GM19328 (cell line): ENCODE data around the gene HERC4.
"Not testable (repeated sequence)": the region's sequence is repeated elsewhere in the genome, so short reads cannot be mapped to it uniquely, and the experiment has no call there.

Source experiments
- ATAC-seq: cut with Tn5 transposase; IDR thresholded peaks from one replicate; pipeline ENCODE4 v1.9.1; 2021; ENCODE audit warnings: mild to moderate bottlenecking, moderate library complexity; ENCODE audit not compliant: unreplicated experiment

HERC4 gene

GRCh38 chr10:68095153-68095552, 20.1 kb upstream of the HERC4 start:
- ATAC-seq, result no peak

- no peak for ATAC-seq
Measured at GRCh38 chr10:68092512-68092911, 17.4 kb upstream of the HERC4 start.

GRCh38 chr10:68090586-68090985, 15.5 kb upstream of the HERC4 start:
- ATAC-seq, result no peak

- no peak for ATAC-seq
Measured at GRCh38 chr10:68088740-68089139, 13.7 kb upstream of the HERC4 start.

- ATAC-seq, result no peak
Measured at GRCh38 chr10:68087685-68088401, 12.8 kb upstream of the HERC4 start.

- ATAC-seq, result no peak
Measured at GRCh38 chr10:68086910-68087684, 12.0 kb upstream of the HERC4 start.

GRCh38 chr10:68086011-68086410, 10.9 kb upstream of the HERC4 start:
- ATAC-seq, result no peak

GRCh38 chr10:68084469-68084868, 9.4 kb upstream of the HERC4 start:
- ATAC-seq, result no peak

GRCh38 chr10:68083953-68084352, 8.9 kb upstream of the HERC4 start:
- ATAC-seq, result no peak

GRCh38 chr10:68082872-68083271, 7.8 kb upstream of the HERC4 start:
- ATAC-seq, result no peak

- ATAC-seq, result no peak
Measured at GRCh38 chr10:68081916-68082315, 6.8 kb upstream of the HERC4 start.

GRCh38 chr10:68080853-68081431, 5.9 kb upstream of the HERC4 start:
- no peak for ATAC-seq

- no peak for ATAC-seq
Measured at GRCh38 chr10:68079434-68079833, 4.4 kb upstream of the HERC4 start.

- ATAC-seq, result no peak
Measured at GRCh38 chr10:68077026-68077425, 1.9 kb upstream of the HERC4 start.

- ATAC-seq, result not testable (repeated sequence)
Measured at GRCh38 chr10:68076081-68076480, 998 bp upstream of the HERC4 start.

GRCh38 chr10:68075550-68076004, 494 bp upstream of the HERC4 start:
- ATAC-seq, result no peak

- ATAC-seq, result no peak
Measured at GRCh38 chr10:68074031-68074774, 880 bp downstream of the HERC4 start.

- no peak for ATAC-seq
Measured at GRCh38 chr10:68073631-68074030, 1.5 kb downstream of the HERC4 start.

GRCh38 chr10:68067508-68067907, 7.6 kb downstream of the HERC4 start:
- ATAC-seq, result no peak

- ATAC-seq, result no peak
Measured at GRCh38 chr10:68067029-68067428, 8.1 kb downstream of the HERC4 start.

- ATAC-seq, result no peak
Measured at GRCh38 chr10:68053553-68053952, 21.5 kb downstream of the HERC4 start.
